AG04450 (cell line): ENCODE measurements around the gene PDE4D. TPM values are rescaled to one million over a fixed set of nuclear protein-coding genes. Genes with fewer than 3 reads are reported as not detected.

Experiments used
- CTCF ChIA-PET: fragments of 300-600, 350-600 bp; formaldehyde crosslinking; extraction: SDS; loops from one replicate; lab custom pipeline; 2022; ENCODE audit warnings: antibody characterized with exemption, inconsistent platforms; lab: Charles Lee
- POLR2A ChIA-PET: fragments of 350-600 bp; formaldehyde crosslinking; extraction: SDS; loops from one replicate; lab custom pipeline; 2021; ENCODE audit warnings: antibody characterized with exemption, inconsistent platforms; lab: Yijun Ruan, JAX
- DNase-seq: peaks from one replicate; pipeline ENCODE4 v3.0.0-alpha.2; 2011; ENCODE audit warnings: low read depth, low spot score
- H3K27ac ChIP-seq: one replicate; pipeline ENCODE4 v1.5.1; 2012; ENCODE audit warnings: low read depth, low read length, control low read depth
- H3K27me3 ChIP-seq: one replicate; pipeline ENCODE4 v1.6.0; 2012; ENCODE audit warnings: low read length; ENCODE audit not compliant: control insufficient read depth, insufficient read depth
- H3K4me3 ChIP-seq: 2 replicates; pipeline ENCODE4 v1.5.1; 2011; ENCODE audit warnings: mild to moderate bottlenecking, low read depth, low read length, control low read depth
- H3K9me3 ChIP-seq: 2 replicates; pipeline ENCODE4 v1.5.1; 2012; ENCODE audit warnings: low read length; ENCODE audit not compliant: control insufficient read depth, insufficient read depth
- polyA plus RNA-seq: library from polyadenylated mRNA; depleted of rRNA; stranded (reverse); fragments of >200 nt; gene quantifications from 2 replicates; pipeline ENCODE4 v1.2.3, GENCODE V29; 2011
- TF ChIP-seq, protein P1 (sequence below): IDR thresholded peaks from 2 replicates; pipeline ENCODE4 v1.5.1; 2011; ENCODE audit warnings: low read depth, low read length, control low read depth, inconsistent platforms

Gene PDE4D
- polyA plus RNA-seq, 1 experiment = 12.0 TPM

DNA sequence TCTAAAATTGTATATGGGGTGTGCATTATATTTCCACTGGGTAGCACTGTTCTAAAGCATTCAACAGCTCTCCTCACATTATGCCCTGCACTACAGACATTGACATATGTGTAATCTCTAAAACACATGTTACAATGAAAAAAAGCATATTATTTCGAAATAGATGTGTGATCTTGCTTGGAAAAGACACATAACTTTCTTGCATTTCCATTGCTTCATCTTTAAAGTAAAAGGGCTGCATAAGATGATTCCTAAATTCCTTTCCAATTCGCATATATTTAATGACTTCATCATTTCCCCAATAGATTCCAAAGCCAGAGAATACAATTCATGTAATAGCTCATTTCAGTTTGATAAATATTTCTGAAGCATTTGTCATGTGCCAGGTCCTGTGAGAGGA lies 566.9 kb downstream of the PDE4D start:
- CTCF ChIA-PET = interaction anchor here (2.5 kb wide), 1 partner anchor 138 kb away, joined by 9 read pairs; no protein-coding TSS in a partner anchor
- POLR2A ChIA-PET = no interaction called here
- DNase-seq = no peak
- Histone ChIP-seq H3K27me3 (no peaks in the 10 kb centered on the region), H3K4me3 (no peak overlapping the region), H3K9me3 (no peaks in the 10 kb centered on the region), H3K27ac (no peak overlapping the region)
- TF ChIP-seq, protein P1, sequence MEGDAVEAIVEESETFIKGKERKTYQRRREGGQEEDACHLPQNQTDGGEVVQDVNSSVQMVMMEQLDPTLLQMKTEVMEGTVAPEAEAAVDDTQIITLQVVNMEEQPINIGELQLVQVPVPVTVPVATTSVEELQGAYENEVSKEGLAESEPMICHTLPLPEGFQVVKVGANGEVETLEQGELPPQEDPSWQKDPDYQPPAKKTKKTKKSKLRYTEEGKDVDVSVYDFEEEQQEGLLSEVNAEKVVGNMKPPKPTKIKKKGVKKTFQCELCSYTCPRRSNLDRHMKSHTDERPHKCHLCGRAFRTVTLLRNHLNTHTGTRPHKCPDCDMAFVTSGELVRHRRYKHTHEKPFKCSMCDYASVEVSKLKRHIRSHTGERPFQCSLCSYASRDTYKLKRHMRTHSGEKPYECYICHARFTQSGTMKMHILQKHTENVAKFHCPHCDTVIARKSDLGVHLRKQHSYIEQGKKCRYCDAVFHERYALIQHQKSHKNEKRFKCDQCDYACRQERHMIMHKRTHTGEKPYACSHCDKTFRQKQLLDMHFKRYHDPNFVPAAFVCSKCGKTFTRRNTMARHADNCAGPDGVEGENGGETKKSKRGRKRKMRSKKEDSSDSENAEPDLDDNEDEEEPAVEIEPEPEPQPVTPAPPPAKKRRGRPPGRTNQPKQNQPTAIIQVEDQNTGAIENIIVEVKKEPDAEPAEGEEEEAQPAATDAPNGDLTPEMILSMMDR = no peak

DNA sequence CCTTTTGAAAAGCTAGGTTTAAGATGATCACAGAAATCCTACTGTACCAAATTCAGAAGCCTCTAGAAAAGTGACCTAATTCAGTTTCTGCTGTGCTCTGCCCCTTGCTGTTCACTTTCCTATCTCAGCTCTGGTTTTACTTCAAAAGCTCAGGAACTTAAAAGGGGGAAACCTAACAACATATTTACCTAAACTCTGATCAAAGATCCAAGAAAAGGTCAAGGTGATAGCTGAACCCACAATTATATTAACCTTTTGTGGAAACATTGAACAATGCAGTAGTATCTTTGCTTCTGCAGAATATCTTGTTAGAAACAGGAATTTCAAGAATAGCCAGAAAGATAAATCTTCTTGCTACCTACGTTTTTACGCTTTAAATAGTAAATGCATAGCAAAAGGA lies 568.5 kb downstream of the PDE4D start:
- POLR2A ChIA-PET = no interaction called here
- Histone ChIP-seq H3K9me3 (no peaks in the 10 kb centered on the region), H3K27me3 (no peaks in the 10 kb centered on the region), H3K4me3 (no peak overlapping the region), H3K27ac (no peak overlapping the region)
- TF ChIP-seq, protein P1 = no peak
- DNase-seq = no peak
- CTCF ChIA-PET = interaction anchor here (0.5 kb wide), 1 partner anchor 29 kb away, joined by 3 read pairs; no protein-coding TSS in a partner anchor

DNA sequence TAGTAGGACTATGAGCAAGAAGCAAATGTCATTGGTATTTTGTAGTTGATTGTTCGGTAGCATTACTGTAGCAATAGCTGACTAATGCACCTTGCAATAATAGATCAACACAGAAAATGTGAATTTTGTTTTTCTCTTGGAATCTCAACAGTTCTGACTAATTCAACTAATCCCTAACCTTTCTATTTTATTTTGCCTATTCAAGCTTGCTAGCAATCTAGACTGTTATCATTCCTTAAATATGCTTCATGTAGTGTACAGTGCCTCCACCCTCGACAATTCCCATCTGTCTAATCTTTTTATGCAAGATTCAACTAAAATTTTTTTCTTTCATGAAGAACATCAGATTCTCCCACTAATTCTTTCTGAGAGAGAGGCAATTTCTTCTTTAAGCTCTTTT lies 570.6 kb downstream of the PDE4D start:
- DNase-seq = no peak
- no peaks in the 10 kb centered on the region for H3K9me3 ChIP-seq

DNA sequence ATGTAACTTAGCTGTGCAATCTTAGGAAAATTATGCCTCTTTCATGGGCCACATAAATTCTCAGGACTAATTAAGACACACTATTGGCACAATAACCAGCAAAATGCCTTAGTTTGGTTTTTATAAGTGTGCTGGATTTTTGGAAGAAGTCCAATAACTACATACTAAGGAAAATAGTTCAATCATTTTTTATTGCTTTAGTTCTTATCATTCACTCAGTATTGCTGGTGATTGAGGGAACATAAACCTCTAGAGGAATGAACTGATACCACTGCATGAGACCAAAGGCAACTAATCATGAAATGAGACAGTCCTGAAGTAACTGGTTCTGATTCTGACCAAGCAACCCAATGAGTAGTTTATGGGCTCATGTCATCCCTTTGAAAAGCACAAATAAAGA lies 571.5 kb downstream of the PDE4D start:
- POLR2A ChIA-PET = no interaction called here
- CTCF ChIA-PET = no interaction called here
- Histone ChIP-seq H3K27ac (no peak overlapping the region), H3K4me3 (no peak overlapping the region), H3K27me3 (no peaks in the 10 kb centered on the region), H3K9me3 (no peaks in the 10 kb centered on the region)
- TF ChIP-seq, protein P1 = no peak
- DNase-seq = no peak

More for the DNA sequence above, 570.6 kb downstream of the PDE4D start:
- H3K27me3 ChIP-seq = no peaks in the 10 kb centered on the region
- no peak overlapping the region for H3K27ac ChIP-seq
- POLR2A ChIA-PET = no interaction called here
- CTCF ChIA-PET = no interaction called here
- TF ChIP-seq, protein P1 = no peak
- H3K4me3 ChIP-seq = no peak overlapping the region

DNA sequence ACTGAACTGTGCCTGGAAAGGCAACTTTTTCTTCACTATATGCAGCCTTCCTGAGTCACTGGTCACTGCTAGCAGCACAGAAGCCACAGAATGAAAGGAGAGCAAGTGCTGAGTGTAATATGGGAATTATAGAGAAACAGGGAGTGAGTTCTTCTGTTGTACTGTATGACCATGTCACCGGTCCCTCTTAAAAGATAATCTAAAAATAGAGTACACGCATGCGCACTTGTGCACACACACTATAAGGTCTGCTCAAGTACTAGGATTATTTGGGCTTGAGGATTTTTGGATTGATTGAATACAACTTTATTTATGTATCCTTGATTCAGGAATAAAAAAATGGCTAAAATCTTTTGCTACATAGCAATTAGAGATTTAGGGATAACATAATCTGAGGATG lies 571.9 kb downstream of the PDE4D start:
- H3K9me3 ChIP-seq = no peaks in the 10 kb centered on the region
- TF ChIP-seq, protein P1 = no peak
- POLR2A ChIA-PET = no interaction called here
- no peak overlapping the region for H3K4me3 ChIP-seq
- no peak for DNase-seq
- H3K27ac ChIP-seq = no peak overlapping the region
- CTCF ChIA-PET = no interaction called here
- no peaks in the 10 kb centered on the region for H3K27me3 ChIP-seq
